Esophagus muscularis mucosa (tissue), 4 donors: Measurements from ENCODE around the gene RXRB. TPM values are rescaled to one million over a fixed set of nuclear protein-coding genes. Genes with fewer than 3 reads are reported as not detected.
"Not testable (repeated sequence)": the region's sequence is repeated elsewhere in the genome, so short reads cannot be mapped to it uniquely, and the experiment has no call there.

ENCODE experiments used
- DNase-seq: peaks from one replicate; pipeline ENCODE4 v3.0.0-alpha.2; 2017; ENCODE audit errors: extremely low spot score
- H3K27ac ChIP-seq, 4 donors: fragments of 200-600 bp; sonication (generic); replicated peaks in 1 of 4; 1 replicate in 3 of 4; 2 replicates in 1 of 4; pipeline ENCODE4 v1.5.1; 2016 to 2019; ENCODE audit warnings: mild to moderate bottlenecking in 1 of 4
- H3K27me3 ChIP-seq, 4 donors: fragments of 200-600 bp; sonication (generic); one replicate each; pipeline versions ENCODE4 v1.5.1 to v1.6.0; 2016 to 2019
- H3K36me3 ChIP-seq, 4 donors: fragments of 200-600 bp; sonication (generic); one replicate each; pipeline ENCODE4 v1.5.1; 2016 to 2019
- H3K4me1 ChIP-seq, 4 donors: fragments of 200-600 bp; sonication (generic); one replicate each; pipeline ENCODE4 v1.5.1; 2016 to 2019
- H3K4me3 ChIP-seq, 4 donors: fragments of 200-600 bp; sonication (generic); 1 replicate in 2 of 4; 2 replicates in 2 of 4; pipeline ENCODE4 v1.5.1; 2016 to 2019; ENCODE audit warnings: mild to moderate bottlenecking in 4 of 4, moderate library complexity in 1 of 4
- H3K9me3 ChIP-seq, 4 donors: fragments of 200-600 bp; sonication (generic); 1 replicate in 3 of 4; 2 replicates in 1 of 4; pipeline ENCODE4 v1.5.1; 2016 to 2019
- EP300 ChIP-seq: sonication (generic); formaldehyde crosslinking; IDR thresholded peaks from one replicate; pipeline ENCODE4 v1.6.1; 2017; ENCODE audit warnings: antibody characterized with exemption
- POLR2A ChIP-seq: fragments of 450-650 bp; IDR thresholded peaks from one replicate; pipeline ENCODE4 v1.6.1; 2017; ENCODE audit warnings: antibody characterized with exemption, moderate library complexity, mild to moderate bottlenecking, low read depth
- POLR2AphosphoS5 ChIP-seq, 2 donors: sonication (generic); formaldehyde crosslinking; IDR thresholded peaks; one replicate each; pipeline ENCODE4 v1.6.1; 2017; ENCODE audit warnings: antibody characterized with exemption in 2 of 2
- WGBS: methylation state at CpG from one replicate; pipeline ENCODE4 v1.1.5; 2018; 5-methylcytosine and 5-hydroxymethylcytosine counted together
- intact Hi-C: fragments of 100-400 bp; cut with DNase I; formaldehyde crosslinking; loops from one replicate; pipeline ENCODE4 v1.15.1; 2023
- total RNA-seq, 4 donors: library from RNA; depleted of rRNA; stranded (reverse); fragments of >200 nt; gene quantifications; one replicate each; pipeline versions ENCODE4 v1.1.0 to v1.2.1, GENCODE V29; 2016
- TF ChIP-seq, protein P1 (sequence below), 3 experiments: fragments of 200-600 bp in 2 of 3; fragments of 450-650 bp in 1 of 3; sonication (generic) in 2 of 3; IDR thresholded peaks; one replicate each; pipeline ENCODE4 v1.5.1; 2017 to 2019; ENCODE audit warnings: antibody characterized with exemption in 3 of 3, mild to moderate bottlenecking in 2 of 3, moderate library complexity in 1 of 3

The RXRB gene
- total RNA-seq, 4 donors from 2014 or later = 21.5 to 34.1 (median 32.2) TPM

DNA sequence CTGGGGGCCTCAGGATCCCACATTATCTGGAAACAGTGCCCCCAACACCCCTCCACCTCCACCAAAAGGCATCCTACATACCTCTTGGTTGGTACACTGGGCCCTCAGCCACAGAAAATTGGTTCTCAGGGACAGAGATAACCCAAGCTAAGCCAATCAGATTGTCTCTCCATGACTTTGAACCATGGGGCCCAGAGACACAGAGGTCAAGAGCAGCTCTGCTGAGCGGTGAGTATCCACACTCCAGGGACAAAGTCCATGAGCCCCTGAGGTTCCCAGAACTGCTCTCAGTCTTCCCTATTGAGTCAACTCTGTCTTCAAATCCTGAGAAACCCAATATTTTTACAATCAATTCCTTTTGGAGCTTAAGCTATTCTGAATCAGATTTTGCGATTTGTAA, 43.5 kb downstream of the RXRB start:
- H3K27me3 ChIP-seq = peaks cover 0 to 10% (median 0%) of the 10 kb centered on the region in 4 donors
- WGBS = 95% methylated on average over 2 of the region's 2 CpGs
- DNase-seq = no peak
- H3K4me1 ChIP-seq = peaks cover 12 to 17% (median 16%) of the 10 kb centered on the region in 4 donors
- TF ChIP-seq POLR2A (no peak), EP300 (no peak), POLR2AphosphoS5 (IDR thresholded peaks at IDR 0.05) (no peak)
- TF ChIP-seq, protein P1, sequence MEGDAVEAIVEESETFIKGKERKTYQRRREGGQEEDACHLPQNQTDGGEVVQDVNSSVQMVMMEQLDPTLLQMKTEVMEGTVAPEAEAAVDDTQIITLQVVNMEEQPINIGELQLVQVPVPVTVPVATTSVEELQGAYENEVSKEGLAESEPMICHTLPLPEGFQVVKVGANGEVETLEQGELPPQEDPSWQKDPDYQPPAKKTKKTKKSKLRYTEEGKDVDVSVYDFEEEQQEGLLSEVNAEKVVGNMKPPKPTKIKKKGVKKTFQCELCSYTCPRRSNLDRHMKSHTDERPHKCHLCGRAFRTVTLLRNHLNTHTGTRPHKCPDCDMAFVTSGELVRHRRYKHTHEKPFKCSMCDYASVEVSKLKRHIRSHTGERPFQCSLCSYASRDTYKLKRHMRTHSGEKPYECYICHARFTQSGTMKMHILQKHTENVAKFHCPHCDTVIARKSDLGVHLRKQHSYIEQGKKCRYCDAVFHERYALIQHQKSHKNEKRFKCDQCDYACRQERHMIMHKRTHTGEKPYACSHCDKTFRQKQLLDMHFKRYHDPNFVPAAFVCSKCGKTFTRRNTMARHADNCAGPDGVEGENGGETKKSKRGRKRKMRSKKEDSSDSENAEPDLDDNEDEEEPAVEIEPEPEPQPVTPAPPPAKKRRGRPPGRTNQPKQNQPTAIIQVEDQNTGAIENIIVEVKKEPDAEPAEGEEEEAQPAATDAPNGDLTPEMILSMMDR (IDR thresholded peaks at IDR 0.05) = no peak
- peaks cover 0 to 5% (median 4%) of the 10 kb centered on the region in 4 donors for H3K9me3 ChIP-seq
- H3K36me3 ChIP-seq = no peaks in the 10 kb centered on the region
- no peak overlapping the region for H3K4me3 ChIP-seq
- intact Hi-C loops = no loop called here
- H3K27ac ChIP-seq = no peak overlapping the region

DNA sequence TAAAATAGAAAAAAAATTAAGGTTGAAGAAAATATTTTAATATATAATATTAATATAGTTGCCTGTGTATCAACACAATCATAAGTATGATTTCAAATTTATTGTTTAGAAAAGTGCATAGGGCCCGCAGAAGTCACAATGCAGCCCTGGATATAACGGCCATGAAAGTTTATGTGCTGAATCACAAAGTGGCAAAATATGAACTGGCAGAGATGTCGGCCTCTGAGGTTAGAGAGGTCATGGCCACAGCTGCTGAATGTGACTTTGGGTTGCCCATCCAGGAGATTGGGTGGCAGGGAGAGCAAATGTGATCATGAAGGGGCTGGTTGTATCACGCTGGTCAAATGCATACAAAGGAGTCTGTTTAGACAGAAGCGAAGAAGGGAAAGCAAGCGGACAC, 43.9 kb downstream of the RXRB start:
- Histone ChIP-seq H3K36me3 (no peaks in the 10 kb centered on the region), H3K27ac (no peak overlapping the region), H3K27me3 (peaks cover 0 to 14% (median 0%) of the 10 kb centered on the region in 4 donors), H3K4me1 (peaks cover 9 to 13% (median 12%) of the 10 kb centered on the region in 4 donors), H3K9me3 (peaks cover 0 to 9% (median 7%) of the 10 kb centered on the region in 4 donors), H3K4me3 (no peak overlapping the region)
- TF ChIP-seq POLR2A (no peak), POLR2AphosphoS5 (IDR thresholded peaks at IDR 0.05) (no peak), EP300 (no peak)
- TF ChIP-seq, protein P1 (IDR thresholded peaks at IDR 0.05) = no peak
- DNase-seq = no peak
- 79% methylated on average over 6 of the region's 6 CpGs for WGBS
- intact Hi-C loops = no loop called here

DNA sequence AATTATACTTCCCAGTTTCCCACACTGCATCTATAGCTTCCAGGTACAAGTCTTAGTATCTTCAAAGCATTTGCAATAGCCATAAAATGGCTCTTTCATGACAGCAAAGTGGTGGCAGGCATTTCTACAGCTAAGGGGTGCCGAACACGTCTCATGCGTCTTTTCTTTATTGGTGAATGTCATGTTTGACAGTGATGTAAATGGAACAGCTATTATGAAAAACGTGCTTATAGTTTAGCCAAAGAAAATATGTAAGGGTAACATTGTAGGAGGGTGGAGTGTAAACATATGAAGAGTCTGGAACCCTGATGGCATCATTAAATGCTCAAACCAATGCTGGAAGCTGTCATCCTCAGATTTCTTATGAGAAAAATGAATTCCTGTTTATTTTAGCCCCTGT, 46.1 kb downstream of the RXRB start:
- Histone ChIP-seq H3K27me3 (peaks cover 0 to 27% (median under 1%) of the 10 kb centered on the region in 4 donors), H3K9me3 (peaks cover 0 to 11% (median 9%) of the 10 kb centered on the region in 4 donors), H3K27ac (no peak overlapping the region), H3K4me1 (no peaks in the 10 kb centered on the region), H3K4me3 (no peak overlapping the region), H3K36me3 (no peaks in the 10 kb centered on the region)
- TF ChIP-seq POLR2AphosphoS5 (IDR thresholded peaks at IDR 0.05) (no peak), POLR2A (no peak), EP300 (no peak)
- TF ChIP-seq, protein P1 (IDR thresholded peaks at IDR 0.05) = no peak
- no peak for DNase-seq
- intact Hi-C loops = no loop called here
- 58% methylated on average over 4 of the region's 4 CpGs for WGBS

DNA sequence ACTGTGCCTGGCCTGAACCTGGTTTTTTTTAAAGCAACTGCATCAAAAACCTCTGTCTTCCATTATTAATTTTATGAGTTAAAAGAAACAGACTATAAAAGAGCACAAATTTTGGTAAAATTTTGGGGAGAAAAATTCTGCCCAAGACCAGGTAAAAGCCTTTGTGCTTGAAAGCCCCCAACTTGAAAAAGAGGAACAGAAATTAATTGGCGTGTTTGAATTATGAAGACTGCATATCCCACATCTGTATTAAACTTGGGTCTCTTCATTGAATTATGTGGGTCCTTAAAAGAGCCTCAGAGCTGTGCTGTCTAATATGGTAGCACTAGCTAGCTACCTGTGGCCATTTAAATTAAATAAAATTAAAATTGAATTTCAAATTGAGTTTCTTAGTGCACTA, 49.4 kb downstream of the RXRB start:
- DNase-seq = no peak
- H3K9me3 ChIP-seq = peaks cover 0 to 11% (median 9%) of the 10 kb centered on the region in 4 donors
- intact Hi-C loops = no loop called here
- WGBS = 88% methylated on average over 1 of the region's 1 CpG
- H3K4me3 ChIP-seq = no peak overlapping the region
- H3K27me3 ChIP-seq = peaks cover 0 to 37% (median 3%) of the 10 kb centered on the region in 4 donors
- no peaks in the 10 kb centered on the region for H3K4me1 ChIP-seq
- H3K36me3 ChIP-seq = no peaks in the 10 kb centered on the region
- no peak overlapping the region for H3K27ac ChIP-seq
- TF ChIP-seq POLR2A (no peak), POLR2AphosphoS5 (IDR thresholded peaks at IDR 0.05) (no peak), EP300 (no peak)
- TF ChIP-seq, protein P1 (IDR thresholded peaks at IDR 0.05) = no peak

DNA sequence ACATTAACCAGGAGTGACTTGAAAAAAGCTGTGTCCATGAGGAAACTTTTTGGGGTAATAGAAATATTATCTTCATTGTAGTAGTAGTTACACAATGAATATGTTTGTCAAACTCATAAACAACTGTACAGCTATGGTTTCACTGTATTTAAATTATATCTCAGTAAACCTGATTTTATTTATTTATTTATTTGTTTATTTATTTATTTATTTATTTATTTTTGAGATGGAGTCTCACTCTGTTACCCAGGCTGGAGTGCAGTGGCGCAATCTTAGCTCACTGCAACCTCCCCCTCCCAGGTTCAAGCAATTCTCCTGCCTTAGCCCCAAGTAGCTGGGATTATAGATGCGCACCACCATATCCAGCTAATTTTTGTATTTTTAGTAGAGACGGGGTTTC, 49.9 kb downstream of the RXRB start:
- WGBS = 91% methylated on average over 3 of the region's 3 CpGs
- Histone ChIP-seq H3K9me3 (peaks cover 0 to 11% (median 9%) of the 10 kb centered on the region in 4 donors), H3K27me3 (peaks cover 0 to 37% (median 3%) of the 10 kb centered on the region in 4 donors)
- H3K36me3 ChIP-seq, DNase-seq, H3K27ac ChIP-seq, H3K4me1 ChIP-seq, H3K4me3 ChIP-seq, intact Hi-C loops: not testable (repeated sequence)
